Subcutaneous abdominal adipose tissue (tissue), 5 donors: ENCODE results near the gene THADA.

Source experiments
- H3K27ac ChIP-seq: one replicate; pipeline ENCODE4 v1.7.0; 2013; ENCODE audit warnings: low read depth, mild to moderate bottlenecking, inconsistent platforms, low read length, moderate library complexity
- H3K27me3 ChIP-seq, 5 donors: one replicate each; pipeline ENCODE4 v1.7.0; 2013; ENCODE audit warnings: low read length in 5 of 5, inconsistent platforms in 1 of 5; ENCODE audit not compliant: control insufficient read depth in 5 of 5, insufficient read depth in 4 of 5
- H3K36me3 ChIP-seq, 5 donors: one replicate each; pipeline ENCODE4 v1.7.0; 2013; ENCODE audit warnings: low read length in 5 of 5; ENCODE audit not compliant: control insufficient read depth in 5 of 5, insufficient read depth in 5 of 5
- H3K4me1 ChIP-seq, 5 donors: one replicate each; pipeline ENCODE4 v1.7.0; 2013; ENCODE audit warnings: low read length in 5 of 5, mild to moderate bottlenecking in 3 of 5, moderate library complexity in 1 of 5; ENCODE audit not compliant: control insufficient read depth in 5 of 5, insufficient read depth in 5 of 5
- H3K4me3 ChIP-seq, 5 donors: one replicate each; pipeline ENCODE4 v1.7.0; 2013; ENCODE audit warnings: low read length in 5 of 5, low read depth in 1 of 5
- H3K9ac ChIP-seq, 5 donors: one replicate each; pipeline ENCODE4 v1.7.0; 2013; ENCODE audit warnings: low read length in 5 of 5, mild to moderate bottlenecking in 4 of 5, moderate library complexity in 3 of 5
- H3K9me3 ChIP-seq, 5 donors: one replicate each; pipeline ENCODE4 v1.7.0; 2013; ENCODE audit warnings: low read length in 5 of 5; ENCODE audit not compliant: control insufficient read depth in 5 of 5
- donor health status: healthy.
- donor health status: healthy.
- donor health status: healthy.
- donor health status: healthy.
- donor health status: healthy.

The THADA gene

DNA sequence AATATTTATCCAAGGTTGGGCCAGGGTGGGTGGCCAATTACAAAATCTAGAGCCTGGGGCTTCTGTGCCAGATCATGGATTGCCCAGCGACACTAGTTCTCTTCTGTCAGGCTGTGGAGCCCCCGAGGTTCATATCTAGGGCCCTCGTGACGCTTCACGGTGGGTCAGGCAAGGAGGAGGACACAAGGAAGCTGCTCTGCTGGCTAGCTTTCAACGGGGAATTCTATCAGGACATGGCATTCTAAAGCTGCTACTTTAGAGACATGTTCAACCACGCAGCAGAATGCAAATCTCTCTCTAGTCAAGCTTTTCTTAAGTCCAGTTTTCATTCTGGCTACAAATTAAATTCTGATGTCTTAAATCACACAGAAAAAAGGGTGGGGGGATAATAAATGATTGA, 180.2 kb downstream of the THADA start:
- H3K4me3 ChIP-seq = no peak overlapping the region

DNA sequence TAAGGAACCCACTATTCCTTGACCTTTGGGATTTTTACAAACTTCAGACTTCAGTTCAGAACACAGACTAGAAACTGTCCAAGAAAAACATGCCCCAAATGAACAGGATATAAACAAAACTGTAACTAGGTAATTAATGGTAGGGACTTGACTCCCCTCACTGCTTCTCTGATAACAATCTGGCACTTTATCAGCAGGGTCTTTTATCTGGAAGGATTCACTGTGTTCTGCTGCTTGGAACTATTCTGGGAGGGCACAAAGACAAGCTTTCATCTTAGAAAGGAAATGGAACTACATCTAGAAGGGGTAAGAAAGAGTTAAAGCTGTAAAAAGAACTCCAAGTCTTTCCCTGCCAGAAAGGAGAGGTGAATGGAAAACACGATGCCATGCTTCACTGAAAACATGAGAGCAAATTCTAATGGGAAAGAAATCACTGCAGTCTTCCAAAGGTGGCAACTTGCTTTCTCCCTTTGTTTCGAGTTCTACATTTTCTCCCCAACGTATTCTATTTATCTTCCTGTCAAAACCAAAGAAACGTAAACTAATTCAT, 181.2 kb downstream of the THADA start:
- H3K36me3 ChIP-seq = peaks cover 0 to 5% (median 0%) of the 10 kb centered on the region in 5 donors
- no peak overlapping the region for H3K9ac ChIP-seq
- H3K4me3 ChIP-seq = no peak overlapping the region
- H3K27me3 ChIP-seq = no peaks in the 10 kb centered on the region
- no peaks in the 10 kb centered on the region for H3K9me3 ChIP-seq
- H3K27ac ChIP-seq = no peak overlapping the region
- H3K4me1 ChIP-seq = peaks cover 0 to 17% (median 13%) of the 10 kb centered on the region in 5 donors

More for the DNA sequence above, 180.2 kb downstream of the THADA start:
- Histone ChIP-seq H3K27ac (peak overlapping the region; percentile 14), H3K4me1 (peaks cover 0 to 19% (median 13%) of the 10 kb centered on the region in 5 donors), H3K9me3 (no peaks in the 10 kb centered on the region), H3K9ac (no peak overlapping the region), H3K36me3 (peaks cover 0 to 5% (median 0%) of the 10 kb centered on the region in 5 donors), H3K27me3 (no peaks in the 10 kb centered on the region)

DNA sequence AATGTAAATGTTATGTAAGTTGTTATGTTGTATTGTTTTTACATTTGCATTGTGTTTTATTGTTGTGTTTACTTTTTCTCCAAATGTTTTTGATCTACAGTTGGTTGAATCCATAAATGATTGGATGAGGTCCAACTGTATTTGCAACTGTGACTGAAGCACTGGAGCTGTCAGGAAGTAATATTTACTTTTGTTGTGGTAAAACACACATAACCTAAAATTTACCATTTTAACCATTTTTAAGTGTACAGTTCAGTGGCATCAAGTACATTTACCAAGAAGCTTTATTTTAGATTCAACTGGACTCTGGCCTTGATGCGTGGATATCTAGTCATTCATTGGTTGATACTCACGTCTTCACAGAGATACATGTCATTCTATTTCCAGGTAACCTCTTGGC, 181.8 kb downstream of the THADA start:
- no peak overlapping the region for H3K9ac ChIP-seq
- H3K36me3 ChIP-seq = peaks cover 0 to 5% (median 0%) of the 10 kb centered on the region in 5 donors
- H3K27me3 ChIP-seq = no peaks in the 10 kb centered on the region
- H3K4me1 ChIP-seq = peaks cover 0 to 18% (median 13%) of the 10 kb centered on the region in 5 donors
- H3K27ac ChIP-seq = no peak overlapping the region
- H3K4me3 ChIP-seq = no peak overlapping the region
- H3K9me3 ChIP-seq = no peaks in the 10 kb centered on the region

DNA sequence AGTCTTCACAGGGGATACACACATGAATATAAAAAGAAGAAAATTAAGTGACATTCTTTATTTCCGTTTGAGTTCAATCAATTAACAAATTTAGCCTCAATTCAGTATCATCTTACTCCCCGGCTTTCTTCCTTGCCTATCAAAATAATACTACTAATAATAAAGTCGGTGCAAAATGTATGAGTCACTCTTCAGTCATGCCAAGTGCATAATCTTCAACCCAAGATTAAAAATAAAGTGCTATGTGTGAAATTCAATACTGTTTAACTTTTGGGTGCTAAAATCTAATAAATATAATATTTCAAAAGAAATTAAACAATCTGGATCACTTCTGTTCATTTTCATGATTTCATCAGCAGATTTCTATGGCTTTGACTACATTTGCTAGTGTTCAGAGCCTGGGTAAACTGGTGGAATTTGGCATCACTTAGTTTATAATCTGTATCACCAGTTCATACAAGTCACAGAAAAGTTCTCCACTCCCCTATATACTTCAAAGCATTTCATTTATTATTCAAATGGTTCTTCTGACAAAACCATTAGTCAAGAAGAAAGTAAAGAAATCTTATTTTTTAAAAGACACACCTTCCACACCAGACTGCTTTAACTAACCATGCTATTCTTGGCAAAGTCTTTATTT, 183.6 kb downstream of the THADA start:
- no peaks in the 10 kb centered on the region for H3K9me3 ChIP-seq
- H3K27ac ChIP-seq = no peak overlapping the region
- H3K9ac ChIP-seq = no peak overlapping the region
- peaks cover 0 to 5% (median 0%) of the 10 kb centered on the region in 5 donors for H3K36me3 ChIP-seq
- H3K4me3 ChIP-seq = no peak overlapping the region
- H3K4me1 ChIP-seq = peaks cover 0 to 12% (median 8%) of the 10 kb centered on the region in 5 donors
- H3K27me3 ChIP-seq = no peaks in the 10 kb centered on the region

DNA sequence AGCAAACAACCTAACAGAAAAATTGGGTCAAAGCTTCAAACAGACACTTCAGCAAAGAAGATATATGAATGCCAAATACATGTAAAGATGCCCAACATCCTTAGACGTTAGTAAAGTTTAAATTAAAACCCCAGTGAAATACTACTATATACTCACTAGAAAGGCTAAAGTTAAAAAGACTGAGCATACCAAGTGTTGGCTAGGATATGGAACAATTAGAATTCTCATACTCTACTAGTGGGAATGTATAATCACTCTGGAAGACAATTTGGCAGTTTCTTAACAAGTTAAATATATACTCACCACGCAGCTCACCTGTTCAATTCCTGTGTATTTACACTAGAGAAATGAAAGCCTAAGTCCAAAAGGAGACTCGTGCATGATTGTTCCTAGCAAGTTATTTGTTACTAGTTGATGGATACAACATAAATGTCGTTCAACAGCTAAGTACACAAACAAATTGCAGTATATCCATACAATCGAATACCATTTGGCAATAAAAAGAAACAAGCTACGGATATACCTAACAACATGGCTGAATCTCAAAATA, 185.7 kb downstream of the THADA start:
- Histone ChIP-seq H3K4me1 (peaks cover 0 to 8% (median 2%) of the 10 kb centered on the region in 5 donors), H3K9me3 (no peaks in the 10 kb centered on the region), H3K4me3 (no peak overlapping the region), H3K27me3 (no peaks in the 10 kb centered on the region), H3K27ac (no peak overlapping the region), H3K9ac (no peak overlapping the region), H3K36me3 (peaks cover 0 to 5% (median 0%) of the 10 kb centered on the region in 5 donors)

DNA sequence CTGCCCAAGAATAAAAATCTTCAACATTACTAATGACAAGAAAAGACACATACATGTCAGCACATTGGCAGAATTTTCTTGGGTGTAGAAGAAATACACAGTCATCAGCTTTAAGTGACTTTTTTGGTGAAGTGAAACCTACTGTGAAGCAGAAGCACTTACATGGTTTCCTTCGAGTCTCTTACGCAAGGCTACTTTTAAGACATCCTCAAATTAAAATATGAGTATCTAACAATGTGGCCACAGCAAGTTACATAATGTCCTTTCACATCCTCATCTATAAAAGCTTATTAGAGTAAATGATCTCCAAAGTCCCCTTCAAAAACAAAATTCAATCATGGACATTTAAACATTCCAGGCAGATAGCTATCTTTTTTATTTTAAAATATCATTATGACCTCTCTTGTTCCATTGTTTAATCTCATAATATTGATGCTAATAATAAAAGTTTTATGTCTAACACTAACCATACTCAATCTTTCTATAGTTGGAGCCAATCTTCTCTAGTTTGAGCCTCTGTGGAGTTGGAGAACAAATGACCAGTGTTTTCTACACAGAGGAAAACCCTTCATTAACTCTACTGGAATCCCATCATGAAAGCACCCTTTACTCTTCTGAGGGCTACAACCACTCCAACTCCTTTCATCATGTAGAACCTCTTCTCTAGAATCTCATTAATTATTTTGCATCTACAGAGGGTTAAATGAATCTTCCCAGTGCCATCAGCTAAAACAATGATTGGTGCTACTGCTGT, 187.3 kb downstream of the THADA start:
- Histone ChIP-seq H3K27me3 (no peaks in the 10 kb centered on the region), H3K9ac (no peak overlapping the region), H3K9me3 (no peaks in the 10 kb centered on the region), H3K4me3 (no peak overlapping the region), H3K36me3 (peaks cover 0 to 3% (median 0%) of the 10 kb centered on the region in 5 donors), H3K27ac (no peak overlapping the region), H3K4me1 (peaks cover 0 to 8% (median 2%) of the 10 kb centered on the region in 5 donors)

DNA sequence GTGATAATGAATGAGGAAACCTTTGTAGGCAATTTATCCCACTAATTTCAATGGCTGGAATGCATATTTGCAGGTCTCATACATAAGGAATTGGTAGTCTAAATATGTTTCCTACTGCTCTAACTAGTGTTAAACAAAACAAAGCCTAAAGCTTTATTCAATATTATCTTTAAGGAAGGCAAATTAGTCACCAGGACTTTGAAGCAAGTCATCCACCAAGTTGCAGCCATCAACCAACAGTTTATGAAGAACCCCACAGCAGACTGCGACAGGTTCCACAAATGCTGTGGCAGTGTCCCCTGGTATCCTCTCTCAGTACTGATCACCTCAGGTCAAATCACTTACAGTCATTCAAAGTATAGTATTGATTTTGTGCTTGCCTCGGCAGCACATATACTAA, 187.9 kb downstream of the THADA start:
- H3K4me1 ChIP-seq = peaks cover 0 to 8% (median 2%) of the 10 kb centered on the region in 5 donors
- H3K36me3 ChIP-seq = no peaks in the 10 kb centered on the region
- H3K9me3 ChIP-seq = no peaks in the 10 kb centered on the region
- H3K27me3 ChIP-seq = no peaks in the 10 kb centered on the region
- no peak overlapping the region for H3K9ac ChIP-seq
- no peak overlapping the region for H3K27ac ChIP-seq
- no peak overlapping the region for H3K4me3 ChIP-seq

DNA sequence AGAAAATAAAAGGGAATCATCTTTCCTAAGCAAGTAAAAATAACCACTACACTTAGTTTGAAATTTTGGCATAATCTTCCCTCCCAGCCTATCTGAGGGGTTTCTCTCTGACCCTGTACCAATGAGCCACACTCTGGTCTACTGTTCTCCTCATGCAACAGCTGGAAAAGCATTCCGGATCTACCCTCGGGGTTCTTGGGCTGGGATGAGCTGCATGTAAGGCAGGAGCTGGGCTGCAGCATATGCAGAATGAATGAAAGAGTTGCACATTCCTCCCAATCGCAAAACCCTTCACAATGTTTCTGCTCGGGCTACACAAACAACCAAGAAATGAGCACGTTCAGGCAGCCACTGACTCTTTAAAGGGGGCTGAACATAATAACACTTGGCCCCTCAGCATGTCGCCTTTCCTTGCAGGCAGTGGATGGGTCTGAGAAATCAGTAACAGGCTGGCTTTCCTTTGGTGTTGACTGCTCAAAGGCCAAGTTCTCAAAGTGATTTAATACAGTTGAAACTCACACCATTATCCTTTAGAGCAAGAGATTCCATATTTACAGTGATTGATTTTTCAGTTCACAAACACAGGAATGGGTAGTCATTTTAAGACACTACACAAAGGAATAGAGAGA, 189.1 kb downstream of the THADA start:
- H3K4me1 ChIP-seq = peaks cover 0 to 8% (median 2%) of the 10 kb centered on the region in 5 donors
- H3K36me3 ChIP-seq = no peaks in the 10 kb centered on the region
- no peak overlapping the region for H3K27ac ChIP-seq
- no peaks in the 10 kb centered on the region for H3K27me3 ChIP-seq
- no peak overlapping the region for H3K9ac ChIP-seq
- H3K9me3 ChIP-seq = no peaks in the 10 kb centered on the region
- H3K4me3 ChIP-seq = no peak overlapping the region

DNA sequence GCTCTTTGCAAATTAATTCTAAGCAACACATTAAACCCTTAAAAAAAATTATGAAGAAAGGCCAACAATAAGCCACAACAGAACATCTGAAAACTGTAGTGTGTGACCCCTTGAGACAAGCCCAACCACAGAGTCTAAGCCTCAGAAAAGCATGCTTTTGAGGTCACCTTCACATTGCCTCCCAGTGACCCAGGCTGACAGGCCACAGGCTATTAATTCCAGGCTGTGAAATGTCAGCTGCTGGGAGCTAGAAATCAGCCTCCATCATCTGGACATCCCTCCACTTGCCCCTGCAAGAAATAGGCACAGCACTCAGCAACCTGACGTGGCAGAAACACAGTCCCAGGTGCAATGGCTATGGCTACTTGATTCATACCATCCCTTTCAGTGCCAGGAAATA, 190.0 kb downstream of the THADA start:
- H3K4me1 ChIP-seq = peaks cover 0 to 8% (median 2%) of the 10 kb centered on the region in 5 donors
- H3K9ac ChIP-seq = no peak overlapping the region
- no peaks in the 10 kb centered on the region for H3K36me3 ChIP-seq
- H3K9me3 ChIP-seq = no peaks in the 10 kb centered on the region
- no peak overlapping the region for H3K4me3 ChIP-seq
- no peak overlapping the region for H3K27ac ChIP-seq
- H3K27me3 ChIP-seq = no peaks in the 10 kb centered on the region
